NCI-H748 treated with DMSO at 0.1 percent for 48 hours (cell line): ENCODE measurements around the gene CLTCL1.
"Not testable (repeated sequence)": the region's sequence is repeated elsewhere in the genome, so short reads cannot be mapped to it uniquely, and the experiment has no call there.

Experiments
- DNase-seq: peaks from one replicate; lab custom pipeline; 2025; lab: John Stamatoyannopoulos, UW

Gene CLTCL1

GRCh38 chr22:19291580-19292457 lies at the start of gene CLTCL1:
Gene CLTCL1, minus strand, starts transcription at chr22:19291719. Its CDS starts 78 bp downstream, at chr22:19291641.
- peak; percentile 59 for DNase-seq

- no peak for DNase-seq
Measured at GRCh38 chr22:19337137-19337536, 45.6 kb upstream of the CLTCL1 start.

GRCh38 chr22:19336133-19337075 lies 44.9 kb upstream of the CLTCL1 start:
- DNase-seq: no peak

GRCh38 chr22:19331975-19332374 lies 40.5 kb upstream of the CLTCL1 start:
- no peak for DNase-seq

GRCh38 chr22:19331474-19331873 lies 40.0 kb upstream of the CLTCL1 start:
- no peak for DNase-seq

- DNase-seq: no peak
Measured at GRCh38 chr22:19330865-19331418, 39.4 kb upstream of the CLTCL1 start.

- DNase-seq: not testable (repeated sequence)
Measured at GRCh38 chr22:19330205-19330604, 38.7 kb upstream of the CLTCL1 start.

GRCh38 chr22:19329454-19329853 lies 37.9 kb upstream of the CLTCL1 start:
- DNase-seq: no peak

GRCh38 chr22:19325296-19325948 lies 33.9 kb upstream of the CLTCL1 start:
- DNase-seq: no peak

- DNase-seq: not testable (repeated sequence)
Measured at GRCh38 chr22:19323420-19323819, 31.9 kb upstream of the CLTCL1 start.

GRCh38 chr22:19321757-19322156 lies 30.2 kb upstream of the CLTCL1 start:
- no peak for DNase-seq

- not testable (repeated sequence) for DNase-seq
Measured at GRCh38 chr22:19320136-19320535, 28.6 kb upstream of the CLTCL1 start.

GRCh38 chr22:19319281-19319680 lies 27.8 kb upstream of the CLTCL1 start:
- no peak for DNase-seq

- DNase-seq: no peak
Measured at GRCh38 chr22:19317865-19318264, 26.3 kb upstream of the CLTCL1 start.

GRCh38 chr22:19307872-19308271 lies 16.4 kb upstream of the CLTCL1 start:
- DNase-seq: no peak

- DNase-seq: not testable (repeated sequence)
Measured at GRCh38 chr22:19306535-19306934, 15.0 kb upstream of the CLTCL1 start.

- no peak for DNase-seq
Measured at GRCh38 chr22:19304547-19304946, 13.0 kb upstream of the CLTCL1 start.

GRCh38 chr22:19303785-19304184 lies 12.3 kb upstream of the CLTCL1 start:
- DNase-seq: no peak

- DNase-seq: no peak
Measured at GRCh38 chr22:19295733-19296132, 4.2 kb upstream of the CLTCL1 start.

- DNase-seq: no peak
Measured at GRCh38 chr22:19292458-19293230, 1.1 kb upstream of the CLTCL1 start.

GRCh38 chr22:19291218-19291579 lies 320 bp downstream of the CLTCL1 start:
- DNase-seq: no peak
